ENCODE results near the gene CRYL1. TPM values are rescaled to one million over a fixed set of nuclear protein-coding genes. Genes with fewer than 3 reads are reported as not detected.

Gene CRYL1
- polyA plus RNA-seq, 1 donor from 2014 or later = 10.6 TPM

GRCh38 chr13:20573186-20573585 is 47.5 kb upstream of the CRYL1 start:
- Histone ChIP-seq H3K9ac (ENCODE audit: low read length) (no peak overlapping the region), H3K9me2 (ENCODE audit: insufficient read depth, low read length) (no peaks in the 10 kb centered on the region)

GRCh38 chr13:20571676-20572075 is 46.0 kb upstream of the CRYL1 start:
- no peak overlapping the region for H3K9ac ChIP-seq (ENCODE audit: low read length)
- H3K79me2 ChIP-seq (replicated peaks; ENCODE audit: insufficient read depth, low read length) = peaks cover 23% of the 10 kb centered on the region
- H2AFZ ChIP-seq (ENCODE audit: low read depth, low read length) = no peak overlapping the region
- peaks cover 3% of the 10 kb centered on the region for H3K36me3 ChIP-seq (ENCODE audit: insufficient read depth, low read length)
- no peaks in the 10 kb centered on the region for H3K27me3 ChIP-seq (ENCODE audit: insufficient read depth, low read depth, low read length)
- peaks cover 3% of the 10 kb centered on the region for H3F3A ChIP-seq (ENCODE audit: insufficient read depth, low read length, poor library complexity, severe bottlenecking)
- no peaks in the 10 kb centered on the region for H3K9me2 ChIP-seq (ENCODE audit: insufficient read depth, low read length)
- no peak overlapping the region for H3K27ac ChIP-seq (ENCODE audit: low read length)
- no peak overlapping the region for H3K4me2 ChIP-seq (ENCODE audit: low read length)
- H4K20me1 ChIP-seq (ENCODE audit: insufficient read depth) = no peaks in the 10 kb centered on the region
- H3K4me3 ChIP-seq (ENCODE audit: low read length) = no peak overlapping the region
- H3K9me3 ChIP-seq (ENCODE audit: low read length) = no peaks in the 10 kb centered on the region
- no peak for TF ChIP-seq REST (IDR thresholded peaks at IDR 0.05; ENCODE audit: borderline replicate concordance)
- TF ChIP-seq POLR2AphosphoS5 (IDR thresholded peaks at IDR 0.05) = no peak
- no peak for TF ChIP-seq EP300 (conservative IDR thresholded peaks at IDR 0.05; ENCODE audit: poor library complexity, severe bottlenecking)
- no peak for TF ChIP-seq RAD21 (conservative IDR thresholded peaks at IDR 0.05)
- TF ChIP-seq EZH2 (IDR thresholded peaks at IDR 0.05; ENCODE audit: borderline replicate concordance, insufficient read depth, low read length, poor library complexity, severe bottlenecking) = no peak
- TF ChIP-seq CTCF (IDR thresholded peaks at IDR 0.05; ENCODE audit: poor library complexity, severe bottlenecking) = no peak

More at GRCh38 chr13:20573186-20573585, 47.5 kb upstream of the CRYL1 start:
- Histone ChIP-seq H3K27ac (ENCODE audit: low read length) (no peak overlapping the region), H4K20me1 (ENCODE audit: insufficient read depth) (no peaks in the 10 kb centered on the region), H3F3A (ENCODE audit: insufficient read depth, low read length, poor library complexity, severe bottlenecking) (no peaks in the 10 kb centered on the region), H3K79me2 (replicated peaks; ENCODE audit: insufficient read depth, low read length) (peaks cover 14% of the 10 kb centered on the region), H3K36me3 (ENCODE audit: insufficient read depth, low read length) (peaks cover 10% of the 10 kb centered on the region), H3K9me3 (ENCODE audit: low read length) (no peaks in the 10 kb centered on the region), H3K4me2 (ENCODE audit: low read length) (no peak overlapping the region), H3K4me3 (ENCODE audit: low read length) (no peak overlapping the region), H2AFZ (ENCODE audit: low read depth, low read length) (no peak overlapping the region), H3K27me3 (ENCODE audit: insufficient read depth, low read depth, low read length) (no peaks in the 10 kb centered on the region)
- TF ChIP-seq SMC3 (conservative IDR thresholded peaks at IDR 0.05; ENCODE audit: poor library complexity) = no peak
- TF ChIP-seq POLR2AphosphoS5 (IDR thresholded peaks at IDR 0.05) = no peak
- TF ChIP-seq MXI1 (conservative IDR thresholded peaks at IDR 0.05; ENCODE audit: poor library complexity, severe bottlenecking) = no peak
- no peak for TF ChIP-seq CTCF (IDR thresholded peaks at IDR 0.05; ENCODE audit: poor library complexity, severe bottlenecking)
- no peak for TF ChIP-seq TAF1 (IDR thresholded peaks at IDR 0.05; ENCODE audit: low read depth)
- TF ChIP-seq REST (IDR thresholded peaks at IDR 0.05; ENCODE audit: borderline replicate concordance) = no peak
- no peak for TF ChIP-seq EZH2 (IDR thresholded peaks at IDR 0.05; ENCODE audit: borderline replicate concordance, insufficient read depth, low read length, poor library complexity, severe bottlenecking)
- no peak for TF ChIP-seq RAD21 (conservative IDR thresholded peaks at IDR 0.05)
- no peak for TF ChIP-seq EP300 (conservative IDR thresholded peaks at IDR 0.05; ENCODE audit: poor library complexity, severe bottlenecking)

Measured in neural cell (in vitro differentiated cells).